ENCODE measurements around the gene AMPD2. TPM values are rescaled to one million over a fixed set of nuclear protein-coding genes. Genes with fewer than 3 reads are reported as not detected.

AMPD2 gene
- total RNA-seq, 2 donors from 2014 or later: 169 to 202 TPM

DNA sequence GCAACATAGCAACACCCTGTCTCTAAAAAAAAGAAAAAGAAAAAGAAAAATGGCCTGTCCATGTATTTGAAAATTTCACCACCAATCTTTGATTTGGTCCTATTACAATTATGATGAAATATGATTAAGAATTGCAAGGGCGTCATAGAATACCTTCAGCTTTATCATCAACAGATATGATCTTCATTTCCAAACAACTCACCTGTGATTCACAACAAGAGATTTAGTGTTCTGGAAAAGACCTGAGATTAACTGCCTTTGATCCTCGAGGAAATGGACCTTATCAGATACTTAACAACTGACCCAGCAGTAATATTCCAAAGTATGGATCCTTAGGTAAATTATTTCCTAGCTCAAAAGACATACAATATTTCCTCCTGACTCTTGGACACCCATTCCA, 32.8 kb downstream of the AMPD2 start:
- H3K36me3 ChIP-seq: no peaks in the 10 kb centered on the region
- H3K4me3 ChIP-seq: no peak overlapping the region
- H3K9me3 ChIP-seq: no peaks in the 10 kb centered on the region
- TF ChIP-seq, protein P1, sequence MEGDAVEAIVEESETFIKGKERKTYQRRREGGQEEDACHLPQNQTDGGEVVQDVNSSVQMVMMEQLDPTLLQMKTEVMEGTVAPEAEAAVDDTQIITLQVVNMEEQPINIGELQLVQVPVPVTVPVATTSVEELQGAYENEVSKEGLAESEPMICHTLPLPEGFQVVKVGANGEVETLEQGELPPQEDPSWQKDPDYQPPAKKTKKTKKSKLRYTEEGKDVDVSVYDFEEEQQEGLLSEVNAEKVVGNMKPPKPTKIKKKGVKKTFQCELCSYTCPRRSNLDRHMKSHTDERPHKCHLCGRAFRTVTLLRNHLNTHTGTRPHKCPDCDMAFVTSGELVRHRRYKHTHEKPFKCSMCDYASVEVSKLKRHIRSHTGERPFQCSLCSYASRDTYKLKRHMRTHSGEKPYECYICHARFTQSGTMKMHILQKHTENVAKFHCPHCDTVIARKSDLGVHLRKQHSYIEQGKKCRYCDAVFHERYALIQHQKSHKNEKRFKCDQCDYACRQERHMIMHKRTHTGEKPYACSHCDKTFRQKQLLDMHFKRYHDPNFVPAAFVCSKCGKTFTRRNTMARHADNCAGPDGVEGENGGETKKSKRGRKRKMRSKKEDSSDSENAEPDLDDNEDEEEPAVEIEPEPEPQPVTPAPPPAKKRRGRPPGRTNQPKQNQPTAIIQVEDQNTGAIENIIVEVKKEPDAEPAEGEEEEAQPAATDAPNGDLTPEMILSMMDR (IDR thresholded peaks at IDR 0.05): no peak
- ATAC-seq (ENCODE audit: insufficient number of reproducible peaks, low FRiP score, low read depth) (no peak), DNase-seq (ENCODE audit: low spot score) (no peak)
- H3K27ac ChIP-seq: no peak overlapping the region
- no peaks in the 10 kb centered on the region for H3K27me3 ChIP-seq (replicated peaks; ENCODE audit: insufficient read depth)
- H3K4me1 ChIP-seq (ENCODE audit: control insufficient read depth in 1 of 2, low read depth in 2 of 2): peaks cover 7 to 28% of the 10 kb centered on the region in 2 donors

- Histone ChIP-seq H3K27ac (no peak overlapping the region), H3K27me3 (replicated peaks; ENCODE audit: insufficient read depth) (no peaks in the 10 kb centered on the region), H3K4me3 (no peak overlapping the region), H3K36me3 (no peaks in the 10 kb centered on the region), H3K4me1 (ENCODE audit: control insufficient read depth in 1 of 2, low read depth in 2 of 2) (peaks cover 7 to 28% of the 10 kb centered on the region in 2 donors), H3K9me3 (no peaks in the 10 kb centered on the region)
- no peak for DNase-seq (ENCODE audit: low spot score)
- TF ChIP-seq, protein P1 (IDR thresholded peaks at IDR 0.05): no peak
- ATAC-seq (ENCODE audit: insufficient number of reproducible peaks, low FRiP score, low read depth): no peak
These were observed 33.7 kb downstream of the AMPD2 start for GRCh38 chr1:109653306-109653705.

DNA sequence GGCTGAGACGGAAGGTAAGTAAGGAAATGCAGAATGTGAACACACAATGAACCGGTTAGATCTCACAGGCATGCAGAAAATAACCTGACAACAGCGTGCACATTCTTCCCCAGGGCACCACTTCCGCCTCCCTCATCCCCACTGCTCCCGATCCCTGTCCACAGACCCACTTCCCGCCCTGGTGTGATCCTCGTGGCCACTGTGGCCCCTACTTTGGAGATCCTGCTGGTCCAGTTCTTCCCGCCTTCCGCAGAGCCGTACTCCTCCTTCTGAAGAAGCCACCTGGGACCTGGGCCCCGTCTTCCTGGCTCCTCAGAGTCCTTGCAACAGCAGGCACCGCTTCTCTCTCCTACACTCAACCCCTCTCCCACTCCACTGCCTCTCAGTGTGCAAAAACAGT, 34.9 kb downstream of the AMPD2 start:
- Histone ChIP-seq H3K9me3 (no peaks in the 10 kb centered on the region), H3K27ac (no peak overlapping the region), H3K27me3 (replicated peaks; ENCODE audit: insufficient read depth) (no peaks in the 10 kb centered on the region), H3K4me3 (no peak overlapping the region), H3K4me1 (ENCODE audit: control insufficient read depth in 1 of 2, low read depth in 2 of 2) (peaks cover 7 to 28% of the 10 kb centered on the region in 2 donors), H3K36me3 (no peaks in the 10 kb centered on the region)
- TF ChIP-seq, protein P1 (IDR thresholded peaks at IDR 0.05): no peak
- ATAC-seq (ENCODE audit: insufficient number of reproducible peaks, low FRiP score, low read depth): no peak
- no peak for DNase-seq (ENCODE audit: low spot score)

DNA sequence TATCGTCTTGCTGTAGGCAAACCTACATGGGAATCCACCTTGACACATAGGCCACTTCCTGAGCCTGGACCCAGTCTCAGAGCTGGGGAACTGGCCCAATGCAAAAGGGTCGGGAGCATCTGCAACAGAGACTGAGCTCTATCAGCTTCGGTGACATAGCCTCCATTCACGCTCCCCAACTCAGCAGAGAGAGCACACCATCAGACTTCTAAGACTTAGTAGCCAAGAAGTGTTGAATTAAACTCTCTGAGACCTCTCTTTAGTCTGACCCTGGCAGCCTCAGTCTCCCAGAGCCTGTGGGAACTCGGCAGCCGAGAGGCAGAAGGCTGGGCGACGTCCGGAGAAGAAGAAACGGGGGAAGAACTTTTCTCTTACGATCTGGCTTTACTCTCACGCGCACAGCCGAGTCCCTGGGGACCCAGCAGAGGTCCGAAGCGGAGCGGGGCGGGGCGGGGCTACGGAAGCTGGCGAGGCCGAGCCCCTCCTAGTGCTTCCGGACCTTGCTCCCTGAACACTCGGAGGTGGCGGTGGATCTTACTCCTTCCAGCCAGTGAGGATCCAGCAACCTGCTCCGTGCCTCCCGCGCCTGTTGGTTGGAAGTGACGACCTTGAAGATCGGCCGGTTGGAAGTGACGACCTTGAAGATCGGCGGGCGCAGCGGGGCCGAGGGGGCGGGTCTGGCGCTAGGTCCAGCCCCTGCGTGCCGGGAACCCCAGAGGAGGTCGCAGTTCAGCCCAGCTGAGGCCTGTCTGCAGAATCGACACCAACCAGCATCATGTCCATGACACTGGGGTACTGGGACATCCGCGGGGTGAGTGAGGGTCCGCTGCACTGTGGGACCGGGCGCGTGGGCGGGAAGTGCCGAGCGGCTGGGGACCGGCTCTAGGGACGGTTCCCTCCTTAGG, 36.2 kb downstream of the AMPD2 start, which contains the start of gene GSTM4:
Gene GSTM4 (plus strand): TSS at position 485 of the 905 bp plus-strand sequence. CDS start 291 bp downstream, at position 776.
- Histone ChIP-seq H3K27ac (peak within 1 kb of the TSS; percentile 80 to 84), H3K4me3 (peak within 1 kb of the TSS; percentile 72), H3K36me3 (no peaks in the 10 kb centered on the region), H3K4me1 (ENCODE audit: control insufficient read depth in 1 of 2, low read depth in 2 of 2) (peaks cover 3 to 19% of the 10 kb centered on the region in 2 donors), H3K27me3 (replicated peaks; ENCODE audit: insufficient read depth) (no peaks in the 10 kb centered on the region), H3K9me3 (no peaks in the 10 kb centered on the region)
- peak; percentile 58 for ATAC-seq (ENCODE audit: insufficient number of reproducible peaks, low FRiP score, low read depth)
- TF ChIP-seq, protein P1 (IDR thresholded peaks at IDR 0.05): no peak
- DNase-seq (ENCODE audit: low spot score): peak; percentile 53

GRCh38 chr1:109657395-109657794, 37.8 kb downstream of the AMPD2 start:
- H3K27ac ChIP-seq: no peak overlapping the region
- H3K4me3 ChIP-seq: no peak overlapping the region
- DNase-seq (ENCODE audit: low spot score) (no peak), ATAC-seq (ENCODE audit: insufficient number of reproducible peaks, low FRiP score, low read depth) (no peak)
- H3K36me3 ChIP-seq: peaks cover 5% of the 10 kb centered on the region
- H3K4me1 ChIP-seq (ENCODE audit: control insufficient read depth in 1 of 2, low read depth in 2 of 2): peaks cover 3 to 17% of the 10 kb centered on the region in 2 donors
- no peaks in the 10 kb centered on the region for H3K9me3 ChIP-seq
- H3K27me3 ChIP-seq (replicated peaks; ENCODE audit: insufficient read depth): no peaks in the 10 kb centered on the region
- TF ChIP-seq, protein P1 (IDR thresholded peaks at IDR 0.05): no peak

Data from thoracic aorta (tissue), 2 donors.